ENCODE results near the gene PHETA2. TPM values are rescaled to one million over a fixed set of nuclear protein-coding genes. Genes with fewer than 3 reads are reported as not detected.

PHETA2 gene
- total RNA-seq, 1 experiment from 2014 or later = 4.5 TPM

GRCh38 chr22:42072606-42073330 lies 1.3 kb upstream of the PHETA2 start:
- intact Hi-C loops (cut with micrococcal nuclease; ENCODE audit: unreplicated experiment) = loop anchor here (10.0 kb wide), 1 partner anchor 128 kb away; the partner anchor contains the start of gene CENPM
- H3K9me2 ChIP-seq (ENCODE audit: insufficient read depth) = no peaks in the 10 kb centered on the region
- ChIA-PET CTCF (no interaction called here), POLR2A (ENCODE audit: unreplicated experiment) (no interaction called here)
- no peak overlapping the region for H3K4me3 ChIP-seq
- H3K27me3 ChIP-seq (ENCODE audit: insufficient read depth, low read depth) = no peaks in the 10 kb centered on the region
- peaks cover 10% of the 10 kb centered on the region; the same call in 1 of the 2 replicates for H3F3A ChIP-seq (ENCODE audit: insufficient read depth, low read depth)
- no peak for DNase-seq
- H3K36me3 ChIP-seq (ENCODE audit: low read depth) = no peaks in the 10 kb centered on the region
- peaks cover 16% of the 10 kb centered on the region for H3K4me1 ChIP-seq (replicated peaks; ENCODE audit: insufficient read depth)
- H3K4me2 ChIP-seq = no peak overlapping the region
- no peak for TF ChIP-seq EZH2 (IDR thresholded peaks at IDR 0.05; ENCODE audit: low read depth)
- no peak for TF ChIP-seq CTCF (conservative IDR thresholded peaks at IDR 0.05)
- no peaks in the 10 kb centered on the region for H3K79me2 ChIP-seq (ENCODE audit: low read depth)
- H3K27ac ChIP-seq = no peak overlapping the region
- H4K20me1 ChIP-seq (ENCODE audit: insufficient read depth) = no peaks in the 10 kb centered on the region
- no peak overlapping the region for H2AFZ ChIP-seq
- H3K9me3 ChIP-seq (ENCODE audit: insufficient read depth, low read depth) = no peaks in the 10 kb centered on the region; the same call in 1 of the 2 replicates
- no TSS peak for BruUV-seq (replicated peaks)

GRCh38 chr22:42073621-42074041 lies 417 bp upstream of the PHETA2 start:
- Histone ChIP-seq H3K4me3 (no peak overlapping the region), H3K9me3 (ENCODE audit: insufficient read depth, low read depth) (no peaks in the 10 kb centered on the region; the same call in 1 of the 2 replicates), H3K4me1 (replicated peaks; ENCODE audit: insufficient read depth) (peaks cover 18% of the 10 kb centered on the region), H3K4me2 (no peak overlapping the region), H2AFZ (no peak overlapping the region), H3K36me3 (ENCODE audit: low read depth) (no peaks in the 10 kb centered on the region), H3F3A (ENCODE audit: insufficient read depth, low read depth) (peaks cover 14% of the 10 kb centered on the region; the same call in 1 of the 2 replicates), H4K20me1 (ENCODE audit: insufficient read depth) (no peaks in the 10 kb centered on the region), H3K79me2 (ENCODE audit: low read depth) (no peaks in the 10 kb centered on the region), H3K27ac (no peak overlapping the region), H3K27me3 (ENCODE audit: insufficient read depth, low read depth) (no peaks in the 10 kb centered on the region), H3K9me2 (ENCODE audit: insufficient read depth) (no peaks in the 10 kb centered on the region)
- no TSS peak for BruUV-seq (replicated peaks)
- no peak for TF ChIP-seq EZH2 (IDR thresholded peaks at IDR 0.05; ENCODE audit: low read depth)
- no peak for TF ChIP-seq CTCF (conservative IDR thresholded peaks at IDR 0.05)
- CTCF ChIA-PET = no interaction called here
- POLR2A ChIA-PET (ENCODE audit: unreplicated experiment) = no interaction called here
- intact Hi-C loops (cut with micrococcal nuclease; ENCODE audit: unreplicated experiment) = loop anchor here (10.0 kb wide), 1 partner anchor 129 kb away; the partner anchor contains the start of gene CENPM
- DNase-seq = no peak

- DNase-seq = no peak
- Histone ChIP-seq H3K9me2 (ENCODE audit: insufficient read depth) (no peaks in the 10 kb centered on the region), H3K79me2 (ENCODE audit: low read depth) (peaks cover 1% of the 10 kb centered on the region; the same call in 1 of the 2 replicates), H3K9me3 (ENCODE audit: insufficient read depth, low read depth) (no peaks in the 10 kb centered on the region; the same call in 1 of the 2 replicates), H3F3A (ENCODE audit: insufficient read depth, low read depth) (peaks cover 8% of the 10 kb centered on the region; the same call in 1 of the 2 replicates), H3K4me2 (no peak overlapping the region), H3K4me3 (no peak overlapping the region), H3K27ac (no peak overlapping the region), H3K27me3 (ENCODE audit: insufficient read depth, low read depth) (no peaks in the 10 kb centered on the region), H3K36me3 (ENCODE audit: low read depth) (no peaks in the 10 kb centered on the region), H4K20me1 (ENCODE audit: insufficient read depth) (no peaks in the 10 kb centered on the region), H3K4me1 (replicated peaks; ENCODE audit: insufficient read depth) (peaks cover 18% of the 10 kb centered on the region), H2AFZ (no peak overlapping the region)
- no TSS peak for BruUV-seq (replicated peaks)
- TF ChIP-seq EZH2 (IDR thresholded peaks at IDR 0.05; ENCODE audit: low read depth) = no peak
- TF ChIP-seq CTCF (conservative IDR thresholded peaks at IDR 0.05) = no peak
- intact Hi-C loops (cut with micrococcal nuclease; ENCODE audit: unreplicated experiment) = loop anchor here (10.0 kb wide), 1 partner anchor 130 kb away; the partner anchor contains the start of gene CENPM
- ChIA-PET CTCF (no interaction called here), POLR2A (ENCODE audit: unreplicated experiment) (interaction anchor here (0.6 kb wide), 1 partner anchor 9 kb away, joined by 3 read pairs; no protein-coding TSS in a partner anchor)
Measured at GRCh38 chr22:42074846-42075676, 1.0 kb downstream of the PHETA2 start.

Measured in PC-9 (cell line).